Left ventricle myocardium inferior (tissue), 1 donor: ENCODE results near the gene FXYD6. TPM values are rescaled to one million over a fixed set of nuclear protein-coding genes. Genes with fewer than 3 reads are reported as not detected.

Experiments
- DNase-seq: peaks from one replicate; pipeline ENCODE4 v3.0.0-alpha.2; 2020
- H3K27ac ChIP-seq: fragments of 200-600 bp; replicated peaks from 2 replicates; pipeline ENCODE4 v1.8.0; 2021
- H3K27me3 ChIP-seq: fragments of 200-600 bp; 2 replicates; pipeline ENCODE4 v1.8.0; 2021; ENCODE audit warnings: low read depth
- H3K36me3 ChIP-seq: fragments of 200-600 bp; 2 replicates; pipeline ENCODE4 v1.8.0; 2021
- H3K4me1 ChIP-seq: fragments of 200-600 bp; 2 replicates; pipeline ENCODE4 v1.8.0; 2021
- H3K4me3 ChIP-seq: fragments of 200-600 bp; 2 replicates; pipeline ENCODE4 v1.8.0; 2021; ENCODE audit warnings: mild to moderate bottlenecking, moderate library complexity
- H3K9me3 ChIP-seq: fragments of 200-600 bp; replicated peaks from 2 replicates; pipeline ENCODE4 v1.8.0; 2021
- intact Hi-C: fragments of 100-400 bp; cut with micrococcal nuclease; formaldehyde crosslinking; loops from one replicate; pipeline ENCODE4 v1.11.0; 2022
- total RNA-seq: library from RNA; stranded (reverse); fragmentation: NEBNext Ultra II Directional; extraction: Animal tissue kit (Norgen Biotek cat#: 25700); gene quantifications from one replicate; pipeline ENCODE4 v1.2.1, GENCODE V29; 2021
- TF ChIP-seq, protein P1 (sequence below): fragments of 200-600 bp; IDR thresholded peaks from 2 replicates; pipeline ENCODE4 v1.8.0; 2021; ENCODE audit warnings: antibody characterized with exemption, mild to moderate bottlenecking, borderline replicate concordance
- donor health status: DM: no; HTN: yes; CAD: no; lungs with severe emphysema.

The FXYD6 gene
- total RNA-seq, 1 donor from 2014 or later: 30.2 TPM

DNA sequence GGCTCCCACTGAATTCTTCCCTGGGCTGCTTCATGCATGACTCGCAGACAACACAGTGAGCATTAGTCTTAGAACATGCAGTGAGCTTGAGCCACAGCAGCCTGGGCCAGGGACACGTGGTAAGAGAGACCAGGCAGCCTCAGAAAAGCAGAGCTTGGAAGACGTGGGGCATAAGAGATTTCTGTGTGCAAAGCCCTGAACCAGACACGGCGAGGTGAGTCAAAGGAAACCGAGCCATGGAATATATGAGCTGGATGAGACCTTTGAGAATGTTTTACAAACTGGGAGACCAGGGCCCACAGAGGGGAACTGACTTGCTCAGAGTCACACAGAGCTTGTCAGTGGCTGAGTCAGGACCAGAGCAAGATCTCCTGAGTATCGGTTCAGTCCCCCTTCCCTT is 8.5 kb upstream of the FXYD6 start:
- Histone ChIP-seq H3K27me3 (no peaks in the 10 kb centered on the region), H3K9me3 (peaks cover under 1% of the 10 kb centered on the region), H3K4me1 (peaks cover 36% of the 10 kb centered on the region), H3K36me3 (no peaks in the 10 kb centered on the region), H3K4me3 (peak overlapping the region; percentile 53), H3K27ac (peak overlapping the region; percentile 87)
- TF ChIP-seq, protein P1, sequence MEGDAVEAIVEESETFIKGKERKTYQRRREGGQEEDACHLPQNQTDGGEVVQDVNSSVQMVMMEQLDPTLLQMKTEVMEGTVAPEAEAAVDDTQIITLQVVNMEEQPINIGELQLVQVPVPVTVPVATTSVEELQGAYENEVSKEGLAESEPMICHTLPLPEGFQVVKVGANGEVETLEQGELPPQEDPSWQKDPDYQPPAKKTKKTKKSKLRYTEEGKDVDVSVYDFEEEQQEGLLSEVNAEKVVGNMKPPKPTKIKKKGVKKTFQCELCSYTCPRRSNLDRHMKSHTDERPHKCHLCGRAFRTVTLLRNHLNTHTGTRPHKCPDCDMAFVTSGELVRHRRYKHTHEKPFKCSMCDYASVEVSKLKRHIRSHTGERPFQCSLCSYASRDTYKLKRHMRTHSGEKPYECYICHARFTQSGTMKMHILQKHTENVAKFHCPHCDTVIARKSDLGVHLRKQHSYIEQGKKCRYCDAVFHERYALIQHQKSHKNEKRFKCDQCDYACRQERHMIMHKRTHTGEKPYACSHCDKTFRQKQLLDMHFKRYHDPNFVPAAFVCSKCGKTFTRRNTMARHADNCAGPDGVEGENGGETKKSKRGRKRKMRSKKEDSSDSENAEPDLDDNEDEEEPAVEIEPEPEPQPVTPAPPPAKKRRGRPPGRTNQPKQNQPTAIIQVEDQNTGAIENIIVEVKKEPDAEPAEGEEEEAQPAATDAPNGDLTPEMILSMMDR: no peak
- DNase-seq: no peak
- intact Hi-C loops: no loop called here

DNA sequence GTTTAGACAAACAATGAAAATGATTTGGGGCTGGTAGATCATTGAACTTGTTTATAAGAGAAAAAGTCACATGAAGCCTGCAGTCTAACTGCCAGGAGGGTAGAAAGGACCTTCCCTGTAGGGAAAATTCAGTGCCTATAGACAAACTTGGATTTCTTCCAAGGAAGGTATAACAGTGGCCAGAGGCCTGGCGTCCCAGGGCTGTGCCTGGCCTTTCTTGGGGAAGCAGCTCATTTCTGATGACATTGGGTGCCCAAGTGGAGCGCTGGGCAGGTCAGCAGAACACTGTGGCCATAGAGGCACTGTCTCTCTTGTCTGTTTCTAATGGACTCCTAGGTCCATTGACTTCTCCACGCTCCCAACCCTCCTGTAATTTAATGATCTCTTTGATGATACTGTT is 6.6 kb upstream of the FXYD6 start:
- H3K36me3 ChIP-seq: no peaks in the 10 kb centered on the region
- TF ChIP-seq, protein P1: no peak
- H3K27ac ChIP-seq: no peak overlapping the region
- DNase-seq: no peak
- no peaks in the 10 kb centered on the region for H3K9me3 ChIP-seq
- H3K4me1 ChIP-seq: peaks cover 40% of the 10 kb centered on the region
- intact Hi-C loops: no loop called here
- no peak overlapping the region for H3K4me3 ChIP-seq
- H3K27me3 ChIP-seq: no peaks in the 10 kb centered on the region

DNA sequence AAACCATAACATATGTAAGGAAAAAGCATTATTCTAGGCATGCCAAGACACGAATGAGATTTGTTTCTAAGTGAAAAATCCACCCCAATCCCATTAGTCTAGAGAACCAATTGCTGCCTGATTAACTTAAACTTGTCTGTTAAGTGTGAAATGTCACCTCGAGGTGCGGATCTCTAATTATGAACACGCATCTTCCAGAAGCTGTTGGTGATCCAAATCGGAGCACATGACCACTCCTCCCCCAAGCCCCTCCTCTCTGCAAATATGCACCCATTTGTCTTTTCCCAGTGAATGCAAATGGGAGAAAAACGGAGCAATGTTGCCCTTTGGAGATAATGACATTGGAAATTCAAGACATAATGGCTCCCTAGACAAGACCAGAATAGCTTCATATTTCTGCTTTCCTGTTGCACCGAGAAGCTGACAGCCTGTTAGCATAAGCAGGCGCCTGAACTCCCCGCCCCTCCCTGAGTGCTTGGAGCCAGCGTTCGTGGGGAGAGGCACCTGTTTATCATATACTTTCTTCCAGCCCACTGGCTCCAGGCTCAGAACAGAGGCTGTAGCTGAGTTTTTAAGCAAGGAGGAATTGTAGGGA is 6.0 kb upstream of the FXYD6 start:
- no peaks in the 10 kb centered on the region for H3K36me3 ChIP-seq
- H3K27me3 ChIP-seq: no peaks in the 10 kb centered on the region
- TF ChIP-seq, protein P1: no peak
- H3K27ac ChIP-seq: no peak overlapping the region
- intact Hi-C loops: no loop called here
- peak overlapping the region; percentile 17 for H3K4me3 ChIP-seq
- no peaks in the 10 kb centered on the region for H3K9me3 ChIP-seq
- H3K4me1 ChIP-seq: peaks cover 46% of the 10 kb centered on the region
- no peak for DNase-seq

DNA sequence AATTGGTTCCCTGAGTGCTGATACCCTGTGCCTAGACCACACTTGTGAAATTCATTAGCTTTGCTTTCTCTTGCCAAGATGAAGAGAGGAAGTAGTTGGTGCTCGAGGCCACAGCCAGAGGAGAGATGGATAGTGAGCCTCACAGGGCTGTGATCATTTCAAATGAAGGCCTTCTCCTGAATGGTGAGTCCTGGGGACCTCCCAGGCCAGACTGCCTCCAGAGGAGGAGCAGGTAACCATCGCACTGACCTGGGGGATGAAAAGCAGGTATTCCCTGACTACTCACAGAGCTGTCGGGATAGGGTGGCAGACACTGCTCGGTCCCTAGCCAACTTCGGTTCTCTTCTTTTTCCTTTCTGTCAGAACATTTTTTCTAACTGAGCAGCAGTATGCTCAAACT is 4.8 kb upstream of the FXYD6 start:
- TF ChIP-seq, protein P1: no peak

DNA sequence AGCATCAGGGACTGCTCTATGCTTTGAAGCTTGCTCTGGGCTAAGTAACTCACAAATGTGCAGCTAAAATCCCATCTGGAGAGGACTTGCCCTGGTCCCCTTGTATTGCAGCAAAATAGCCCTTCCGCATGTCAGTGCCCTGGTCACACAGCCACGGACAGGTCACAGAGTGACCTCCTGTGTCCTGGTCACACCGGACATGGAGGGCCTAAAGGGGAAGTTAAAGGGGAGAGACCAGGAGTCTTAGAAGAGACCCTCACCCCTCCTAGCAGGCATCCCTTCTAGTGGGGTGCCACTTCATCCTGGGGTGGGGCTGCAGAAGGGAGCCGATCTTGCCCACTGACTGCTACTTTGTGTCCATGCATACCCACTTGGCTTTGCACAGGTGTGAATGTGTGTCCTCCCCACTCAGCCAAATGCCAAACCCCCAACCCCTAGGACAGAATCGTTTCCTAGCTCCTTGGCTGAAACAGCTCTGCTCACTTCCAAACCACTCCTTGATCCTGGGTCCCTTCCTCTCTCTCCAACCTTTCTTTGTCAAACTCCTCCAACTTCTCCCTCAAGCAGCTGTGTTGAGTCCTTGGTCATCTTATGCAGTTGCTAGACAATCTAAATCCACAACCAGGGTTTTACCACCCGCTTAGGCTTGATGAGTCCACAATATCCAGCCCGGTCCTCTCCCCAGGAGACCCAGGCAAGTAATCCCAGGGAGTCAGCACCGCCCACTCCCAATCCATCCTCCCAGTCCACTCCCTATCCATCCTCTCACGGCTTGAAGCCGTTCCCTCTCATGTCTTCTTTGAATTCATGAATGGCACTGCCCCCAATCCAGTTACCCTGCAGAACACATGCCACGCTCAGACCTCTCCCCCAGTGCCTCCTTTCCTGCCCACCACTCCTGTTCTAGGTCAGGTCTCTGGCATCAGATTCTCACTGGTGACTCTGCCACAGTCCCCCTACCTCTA is 3.3 kb upstream of the FXYD6 start:
- Histone ChIP-seq H3K4me3 (no peak overlapping the region), H3K27ac (no peak overlapping the region), H3K27me3 (peaks cover 22% of the 10 kb centered on the region), H3K36me3 (no peaks in the 10 kb centered on the region), H3K4me1 (peaks cover 51% of the 10 kb centered on the region), H3K9me3 (no peaks in the 10 kb centered on the region)
- DNase-seq: no peak
- intact Hi-C loops: no loop called here
- TF ChIP-seq, protein P1: no peak

More for the DNA sequence above, 4.8 kb upstream of the FXYD6 start:
- intact Hi-C loops: no loop called here
- Histone ChIP-seq H3K27me3 (peaks cover 10% of the 10 kb centered on the region), H3K27ac (no peak overlapping the region), H3K4me3 (no peak overlapping the region), H3K36me3 (no peaks in the 10 kb centered on the region), H3K9me3 (no peaks in the 10 kb centered on the region), H3K4me1 (peaks cover 51% of the 10 kb centered on the region)
- DNase-seq: no peak
